ENCODE results near the gene IL2RA.
A peak's percentile ranks its signal among the peaks of the same experiment; 100 is the strongest.
"Not testable (repeated sequence)": the region's sequence is repeated elsewhere in the genome, so short reads cannot be mapped to it uniquely, and the experiment has no call there.

The IL2RA gene

GRCh38 chr10:6011558-6011957 lies 50.6 kb downstream of the IL2RA start:
- no peak for DNase-seq

GRCh38 chr10:6010569-6010968 lies 51.6 kb downstream of the IL2RA start:
- DNase-seq: no peak

DNA sequence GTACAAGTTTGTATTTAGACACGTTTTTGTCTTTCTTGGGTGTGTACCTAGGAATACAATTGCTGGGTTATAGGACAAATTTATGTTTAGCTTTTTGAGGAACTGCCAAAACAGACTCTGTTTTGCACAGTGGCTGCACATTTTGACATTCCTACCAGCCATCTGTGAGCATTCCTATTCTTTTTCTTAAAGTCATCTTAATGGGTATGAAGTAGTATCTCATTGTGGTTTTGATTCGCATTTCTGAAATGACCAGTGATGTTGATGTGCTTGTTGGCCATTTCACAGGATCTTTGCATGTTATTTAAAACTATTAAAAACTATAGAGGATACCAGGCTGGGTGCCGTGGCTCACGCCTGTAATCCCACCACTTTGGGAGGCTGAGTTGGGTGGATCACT lies 52.2 kb downstream of the IL2RA start:
- DNase-seq: no peak

DNA sequence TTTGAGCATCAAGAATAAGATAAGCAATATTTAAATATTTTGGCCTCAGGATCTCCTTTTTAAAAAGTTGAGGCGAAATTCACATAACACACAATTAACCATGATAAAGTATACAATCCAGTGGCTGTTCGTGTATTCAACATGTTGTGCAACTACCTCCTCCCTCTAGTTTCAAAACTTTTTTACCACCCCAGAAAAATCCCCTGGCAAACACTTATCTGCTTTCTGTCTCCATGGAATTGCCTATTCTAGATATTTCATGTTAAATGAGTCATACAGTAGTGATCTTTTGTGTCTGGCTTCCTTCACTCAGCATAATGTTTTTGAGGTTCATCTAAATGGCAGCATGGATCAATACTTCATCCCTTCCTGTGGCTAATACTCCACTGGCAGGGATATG lies 53.0 kb downstream of the IL2RA start:
- DNase-seq: no peak

- no peak for DNase-seq
Observed at GRCh38 chr10:6008497-6009142, 53.5 kb downstream of the IL2RA start.

- DNase-seq: no peak
Observed at GRCh38 chr10:6006991-6007390, 55.2 kb downstream of the IL2RA start.

GRCh38 chr10:6006546-6006945 lies 55.6 kb downstream of the IL2RA start:
- DNase-seq: no peak

- DNase-seq: no peak
Observed at GRCh38 chr10:6005856-6006395, 56.2 kb downstream of the IL2RA start.

DNA sequence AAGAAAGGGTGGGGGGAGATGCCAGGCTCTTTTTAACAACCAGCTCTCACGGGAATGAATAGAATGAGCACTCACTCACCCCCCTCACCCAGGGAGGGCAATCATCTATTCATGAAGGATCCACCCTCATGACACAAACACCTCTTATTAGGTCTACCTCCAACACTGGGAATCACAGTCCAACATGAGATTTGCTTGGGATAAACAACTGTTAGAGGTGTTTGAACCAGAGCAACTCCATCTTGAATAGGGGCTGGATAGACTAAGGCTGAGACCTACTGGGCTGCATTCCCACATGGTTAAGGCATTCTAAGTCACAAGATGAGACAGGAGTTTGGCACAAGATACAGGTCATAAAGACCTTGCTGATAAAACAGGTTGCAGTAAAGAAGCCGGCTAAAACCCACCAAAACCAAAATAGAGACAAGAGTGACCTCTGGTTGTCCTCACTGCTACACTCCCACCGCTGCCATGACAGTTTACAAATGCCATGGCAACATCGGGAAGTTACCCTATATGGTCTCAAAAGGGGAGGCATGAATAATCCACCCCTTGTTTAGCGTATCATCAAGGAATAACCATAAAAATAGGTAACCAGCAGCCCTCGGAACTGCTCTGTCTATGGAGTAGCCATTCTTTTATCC lies 56.9 kb downstream of the IL2RA start:
- not testable (repeated sequence) for DNase-seq

DNA sequence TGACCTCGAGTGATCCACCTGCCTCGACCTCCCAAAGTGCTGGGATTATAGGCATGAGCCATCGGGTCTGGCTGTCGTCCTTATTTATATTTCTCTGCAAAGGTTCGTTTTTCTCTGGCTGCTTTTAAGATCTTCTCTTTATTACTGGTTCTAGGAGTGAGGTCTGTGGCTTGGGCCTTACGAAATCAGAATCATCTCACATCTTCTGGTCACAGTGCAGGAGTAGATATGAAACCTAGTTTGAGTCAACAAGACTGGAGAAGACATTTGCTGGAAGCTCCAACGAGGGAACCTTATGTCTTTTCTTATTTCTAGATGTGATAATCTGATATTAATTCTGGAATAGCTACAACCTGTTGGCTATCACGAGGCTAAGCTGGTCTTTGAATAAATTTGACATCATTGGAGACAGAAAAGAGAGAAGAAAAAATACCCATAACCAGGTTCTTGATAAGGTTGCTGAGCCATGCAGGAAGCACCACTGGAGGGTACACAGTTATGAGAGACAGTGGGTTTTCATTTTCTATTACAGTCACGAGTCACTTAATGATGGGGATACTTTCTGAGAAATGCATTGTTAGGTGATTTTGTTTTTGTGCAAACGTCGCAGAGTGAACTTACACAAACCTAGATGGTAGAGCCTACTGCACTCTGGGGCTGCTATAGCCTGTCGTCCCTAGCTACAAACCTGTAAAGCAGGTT lies 59.2 kb downstream of the IL2RA start:
- DNase-seq: no peak

- peak; percentile 22 for DNase-seq
Observed at GRCh38 chr10:5999440-6000165, 62.6 kb downstream of the IL2RA start.

GRCh38 chr10:5996696-5997095 lies 65.5 kb downstream of the IL2RA start:
- DNase-seq: peak; percentile 25

DNA sequence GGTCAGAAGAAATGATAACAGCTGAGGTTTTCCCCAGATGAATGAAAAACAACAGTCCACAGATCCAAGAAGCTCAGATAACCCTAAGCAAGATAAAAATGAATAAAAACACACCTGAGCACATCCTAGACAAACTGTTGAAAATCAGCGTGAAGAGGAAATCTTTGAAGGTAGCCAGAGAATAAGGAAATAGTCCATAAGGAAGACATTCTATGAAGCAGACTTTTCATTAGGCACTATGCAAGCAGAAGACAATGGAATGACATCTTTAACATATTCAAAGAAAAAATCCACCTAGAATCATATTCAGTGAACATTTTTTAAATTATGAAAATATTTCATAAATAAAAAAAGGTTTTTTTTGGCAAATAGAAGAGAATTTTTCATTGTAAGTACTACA lies 69.8 kb downstream of the IL2RA start:
- no peak for DNase-seq

GRCh38 chr10:5991708-5992107 lies 70.5 kb downstream of the IL2RA start:
- no peak for DNase-seq

GRCh38 chr10:5989756-5990155 lies 72.4 kb downstream of the IL2RA start:
- DNase-seq: no peak

- DNase-seq: no peak
Observed at GRCh38 chr10:5988336-5988920, 73.7 kb downstream of the IL2RA start.

GRCh38 chr10:5987747-5988146 lies 74.4 kb downstream of the IL2RA start:
- no peak for DNase-seq

- DNase-seq: no peak
Observed at GRCh38 chr10:5985029-5985428, 77.1 kb downstream of the IL2RA start.

GRCh38 chr10:5983774-5984173 lies 78.4 kb downstream of the IL2RA start:
- no peak for DNase-seq

DNA sequence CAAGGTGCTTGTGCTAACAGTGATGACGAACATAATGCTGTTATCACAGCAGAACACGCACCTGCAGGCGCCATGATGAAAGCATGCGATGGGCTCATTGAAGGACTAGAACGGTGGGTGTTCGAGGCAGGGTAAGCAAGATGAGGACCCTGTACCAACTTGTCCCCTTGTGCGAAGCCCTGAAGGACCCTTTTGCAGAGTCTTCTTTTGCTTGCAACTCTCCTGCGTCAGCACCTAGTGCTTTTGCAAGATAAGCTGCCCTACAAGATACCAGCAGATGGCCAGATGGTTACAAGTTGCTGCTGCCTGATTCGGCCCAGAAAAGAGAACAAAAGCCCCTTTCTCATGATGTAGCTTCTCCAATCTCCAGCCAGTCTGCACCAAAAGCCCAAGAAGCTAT lies 80.6 kb downstream of the IL2RA start:
- no peak for DNase-seq

DNA sequence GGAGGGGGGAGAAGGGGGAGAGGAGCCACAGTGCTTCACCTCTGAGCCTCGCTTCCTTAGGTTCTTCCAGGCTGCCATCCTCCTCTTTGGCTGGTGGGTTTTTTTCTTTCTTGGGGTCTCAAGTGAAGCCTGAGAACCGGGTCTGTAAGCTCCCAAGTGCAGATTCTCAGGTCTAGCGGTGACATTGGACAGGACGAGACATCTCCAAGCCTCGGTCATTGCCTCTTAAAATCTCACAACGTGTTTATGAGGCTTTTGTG lies 84.0 kb downstream of the IL2RA start:
- DNase-seq: no peak

DNA sequence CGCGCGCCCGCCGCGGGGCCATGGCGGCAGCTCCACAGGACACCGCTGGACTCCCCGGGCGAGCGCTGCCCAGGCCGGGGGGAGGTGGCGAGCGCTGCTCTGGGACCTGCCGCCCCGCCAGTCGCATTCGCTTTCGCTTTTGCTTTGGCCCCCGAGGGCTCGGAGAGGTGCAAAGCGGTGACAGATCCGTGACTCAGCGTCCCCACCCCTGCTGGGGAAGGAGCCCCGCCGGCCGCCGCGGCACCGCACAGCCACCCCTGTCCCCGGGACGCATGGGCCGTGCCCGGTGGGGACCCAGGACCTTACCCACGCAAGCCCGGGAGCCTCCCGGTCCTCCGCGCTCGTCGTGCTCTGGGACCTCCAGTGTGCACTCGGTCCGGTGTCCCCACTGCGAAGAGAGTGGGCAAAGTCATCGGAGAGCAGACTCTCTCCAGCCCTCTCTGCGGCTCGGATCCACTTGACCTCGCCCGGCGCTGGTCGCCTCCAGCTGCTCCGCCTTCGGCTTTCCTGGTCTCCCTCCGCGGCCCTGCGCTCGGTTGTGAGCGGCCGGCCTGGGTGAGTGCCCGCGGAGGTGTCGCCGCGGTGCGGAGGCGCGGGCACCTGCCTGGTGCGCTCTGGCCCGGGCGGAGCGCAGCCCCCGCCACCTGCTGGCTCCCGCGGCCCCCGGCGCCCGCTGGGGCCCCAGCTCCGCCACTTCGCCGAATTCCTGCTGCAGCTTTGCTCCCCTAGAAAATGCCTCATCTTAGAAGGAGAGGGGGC lies 84.5 kb downstream of the IL2RA start, which contains the start of gene IL15RA:
IL15RA (minus strand) TSS at position 73 of the 759 bp plus-strand sequence; CDS start at position 22, 51 bp downstream.
- peak; percentile 31 for DNase-seq

Measured in NCI-H2107 (cell line).